Neural cell (in vitro differentiated cells): ENCODE data around the gene SYNRG. TPM values are rescaled to one million over a fixed set of nuclear protein-coding genes. Genes with fewer than 3 reads are reported as not detected.

Source experiments
- H2AFZ ChIP-seq: fragments of 200-600, 300-800 bp; sonication (generic), shearing (Covaris generic); 2 replicates; pipeline ENCODE4 v1.6.0; 2014; ENCODE audit warnings: low read depth, mild to moderate bottlenecking, antibody characterized with exemption, low read length, moderate library complexity
- H3F3A ChIP-seq: fragments of 200-600 bp; shearing (Covaris generic); 2 replicates; pipeline ENCODE4 v1.6.1; 2016; ENCODE audit warnings: mild to moderate bottlenecking, moderate library complexity, mixed read lengths, antibody characterized with exemption, low read length; ENCODE audit not compliant: insufficient read depth, poor library complexity, severe bottlenecking
- H3K27ac ChIP-seq: fragments of 200-600, 300-800 bp; sonication (generic), shearing (Covaris generic); 2 replicates; pipeline ENCODE4 v1.5.1; 2014; ENCODE audit warnings: mild to moderate bottlenecking, low read length, moderate library complexity
- H3K27me3 ChIP-seq: fragments of 300-800, 200-600 bp; sonication (generic), shearing (Covaris generic); 2 replicates; pipeline ENCODE4 v1.6.0; 2014; ENCODE audit warnings: mild to moderate bottlenecking, low read depth, low read length, moderate library complexity; ENCODE audit not compliant: insufficient read depth
- H3K36me3 ChIP-seq: fragments of 300-800, 200-600 bp; sonication (generic), shearing (Covaris generic); 2 replicates; pipeline ENCODE4 v1.5.1; 2014; ENCODE audit warnings: mild to moderate bottlenecking, antibody characterized with exemption, low read length, moderate library complexity; ENCODE audit not compliant: insufficient read depth
- H3K4me2 ChIP-seq: fragments of 300-800, 200-600 bp; sonication (generic), shearing (Covaris generic); 2 replicates; pipeline ENCODE4 v1.6.0; 2014; ENCODE audit warnings: mild to moderate bottlenecking, low read length
- H3K4me3 ChIP-seq: fragments of 300-800, 200-600 bp; sonication (generic), shearing (Covaris generic); 2 replicates; pipeline ENCODE4 v1.5.1; 2014; ENCODE audit warnings: mild to moderate bottlenecking, low read length, moderate library complexity
- H3K79me2 ChIP-seq: fragments of 200-600 bp; shearing (Covaris generic); replicated peaks from 2 replicates; pipeline ENCODE4 v1.6.0; 2014; ENCODE audit warnings: mild to moderate bottlenecking, low read length, moderate library complexity; ENCODE audit not compliant: insufficient read depth
- H3K9ac ChIP-seq: fragments of 300-800, 200-600 bp; sonication (generic), shearing (Covaris generic); 2 replicates; pipeline ENCODE4 v1.6.1; 2016; ENCODE audit warnings: mild to moderate bottlenecking, low read length, mixed read lengths
- H3K9me2 ChIP-seq: fragments of 200-600 bp; shearing (Covaris generic); 2 replicates; pipeline ENCODE4 v1.6.1; 2016; ENCODE audit warnings: mild to moderate bottlenecking, low read length, mixed read lengths; ENCODE audit not compliant: insufficient read depth
- H3K9me3 ChIP-seq: fragments of 200-600, 300-800 bp; sonication (generic), shearing (Covaris generic); 2 replicates; pipeline ENCODE4 v1.6.1; 2016; ENCODE audit warnings: mild to moderate bottlenecking, mixed run types, low read length, moderate library complexity, mixed read lengths
- H4K20me1 ChIP-seq: fragments of 200-600 bp; shearing (Covaris generic); 2 replicates; pipeline ENCODE4 v1.6.1; 2016; ENCODE audit warnings: mild to moderate bottlenecking, mixed run types; ENCODE audit not compliant: insufficient read depth
- CTCF ChIP-seq: fragments of 450-650 bp; IDR thresholded peaks from 2 replicates; pipeline ENCODE4 v1.5.1; 2014; ENCODE audit warnings: antibody characterized with exemption, mild to moderate bottlenecking, moderate library complexity; ENCODE audit not compliant: poor library complexity, severe bottlenecking
- EP300 ChIP-seq: fragments of 450-650 bp; conservative IDR thresholded peaks from 2 replicates; pipeline ENCODE4 v1.6.1; 2014; ENCODE audit warnings: antibody characterized with exemption, mild to moderate bottlenecking, moderate library complexity; ENCODE audit not compliant: poor library complexity, severe bottlenecking
- EZH2 ChIP-seq: fragments of 200-600, 300-800 bp; shearing (Covaris generic), sonication (generic); IDR thresholded peaks from 2 replicates; pipeline ENCODE4 v1.6.1; 2014; ENCODE audit warnings: antibody characterized with exemption, low read length, borderline replicate concordance, mild to moderate bottlenecking; ENCODE audit not compliant: insufficient read depth, poor library complexity, severe bottlenecking
- MXI1 ChIP-seq: fragments of 450-650 bp; conservative IDR thresholded peaks from 2 replicates; pipeline ENCODE4 v1.6.1; 2014; ENCODE audit warnings: antibody characterized with exemption, mild to moderate bottlenecking; ENCODE audit not compliant: poor library complexity, severe bottlenecking
- POLR2AphosphoS5 ChIP-seq: IDR thresholded peaks from 2 replicates; pipeline ENCODE4 v1.6.1; 2012
- RAD21 ChIP-seq: fragments of 450-650 bp; conservative IDR thresholded peaks from 2 replicates; pipeline ENCODE4 v1.6.1; 2014; ENCODE audit warnings: antibody characterized with exemption, mild to moderate bottlenecking, moderate library complexity
- REST ChIP-seq: IDR thresholded peaks from 2 replicates; pipeline ENCODE4 v1.6.1; 2012; ENCODE audit warnings: borderline replicate concordance
- SMC3 ChIP-seq: fragments of 450-650 bp; conservative IDR thresholded peaks from 2 replicates; pipeline ENCODE4 v1.6.1; 2014; ENCODE audit warnings: antibody characterized with exemption, mild to moderate bottlenecking, moderate library complexity; ENCODE audit not compliant: poor library complexity
- TAF1 ChIP-seq: IDR thresholded peaks from 2 replicates; pipeline ENCODE4 v1.6.1; 2012; ENCODE audit warnings: low read depth
- polyA plus RNA-seq: library from polyadenylated mRNA; depleted of rRNA; stranded (reverse); fragments of >200 nt; gene quantifications from 2 replicates; pipeline ENCODE4 v1.2.3, GENCODE V29; 2014

Gene SYNRG
- polyA plus RNA-seq, 1 donor from 2014 or later = 16.1 TPM

GRCh38 chr17:37489197-37490001, 119.8 kb downstream of the SYNRG start, which contains the start of gene DUSP14:
Gene DUSP14, plus strand, starts transcription at chr17:37489891. Its CDS starts 22,382 bp downstream, at chr17:37512273.
- Histone ChIP-seq H3K9ac (peak within 1 kb of the TSS; percentile 79), H3K27ac (peak within 1 kb of the TSS; percentile 77)

GRCh38 chr17:37488607-37489196, 120.5 kb downstream of the SYNRG start:
- Histone ChIP-seq H3K9ac (peak overlapping the region; percentile 79), H3K27ac (peak overlapping the region; percentile 77), H3K4me3 (peak overlapping the region; percentile 97)

More at GRCh38 chr17:37489197-37490001, 119.8 kb downstream of the SYNRG start, which contains the start of gene DUSP14:
- H2AFZ ChIP-seq = peak within 1 kb of the TSS; percentile 72
- no peaks in the 10 kb centered on the region for H3K36me3 ChIP-seq
- TF ChIP-seq TAF1 (peak; percentile 59), CTCF (peak; percentile 47), SMC3 (no peak), EP300 (no peak), POLR2AphosphoS5 (peak; percentile 71), MXI1 (peak; percentile 90)
- no peaks in the 10 kb centered on the region for H3F3A ChIP-seq
- no peaks in the 10 kb centered on the region for H3K9me3 ChIP-seq
- no peaks in the 10 kb centered on the region for H3K9me2 ChIP-seq
- H4K20me1 ChIP-seq = no peaks in the 10 kb centered on the region
- peaks cover 15% of the 10 kb centered on the region for H3K27me3 ChIP-seq
- peaks cover 33% of the 10 kb centered on the region for H3K79me2 ChIP-seq
- H3K4me3 ChIP-seq = peak within 1 kb of the TSS; percentile 97
- peak within 1 kb of the TSS; percentile 98 for H3K4me2 ChIP-seq

More at GRCh38 chr17:37488607-37489196, 120.5 kb downstream of the SYNRG start:
- H3K4me2 ChIP-seq = peak overlapping the region; percentile 49
- TF ChIP-seq SMC3 = no peak
- no peak for TF ChIP-seq POLR2AphosphoS5
- no peak for TF ChIP-seq EP300
- TF ChIP-seq TAF1 = no peak
- TF ChIP-seq REST = no peak
- no peak for TF ChIP-seq EZH2
- TF ChIP-seq CTCF = no peak
- no peak for TF ChIP-seq MXI1
- no peak for TF ChIP-seq RAD21
- H3K9me3 ChIP-seq = no peaks in the 10 kb centered on the region
- no peaks in the 10 kb centered on the region for H3K36me3 ChIP-seq
- H3F3A ChIP-seq = no peaks in the 10 kb centered on the region
- H4K20me1 ChIP-seq = no peaks in the 10 kb centered on the region
- no peaks in the 10 kb centered on the region for H3K9me2 ChIP-seq
- H2AFZ ChIP-seq = peak overlapping the region; percentile 72
- peaks cover 15% of the 10 kb centered on the region for H3K27me3 ChIP-seq
- peaks cover 32% of the 10 kb centered on the region for H3K79me2 ChIP-seq
